Mononuclear cell (primary cell): ENCODE results near the gene FRG1. TPM values are rescaled to one million over a fixed set of nuclear protein-coding genes. Genes with fewer than 3 reads are reported as not detected.
"Not testable (repeated sequence)": the region's sequence is repeated elsewhere in the genome, so short reads cannot be mapped to it uniquely, and the experiment has no call there.

Experiments used
- H3K27me3 ChIP-seq: 2 replicates; pipeline ENCODE4 v1.6.0; 2011; ENCODE audit warnings: low read length, control low read depth; ENCODE audit not compliant: insufficient read depth
- H3K4me1 ChIP-seq: 2 replicates; pipeline ENCODE4 v1.5.1; 2011; ENCODE audit warnings: mild to moderate bottlenecking, low read length, control low read depth; ENCODE audit not compliant: insufficient read depth
- H3K4me3 ChIP-seq: 2 replicates; pipeline ENCODE4 v1.5.1; 2011; ENCODE audit warnings: mild to moderate bottlenecking, low read length, moderate library complexity
- H3K9me3 ChIP-seq: 2 replicates; pipeline ENCODE4 v1.5.1; 2011; ENCODE audit warnings: low read depth, mild to moderate bottlenecking, control low read depth, low read length
- total RNA-seq: library from RNA; depleted of rRNA; stranded (reverse); fragments of >200 nt; gene quantifications from one replicate; pipeline ENCODE4 v1.2.3, GENCODE V29; 2012

The FRG1 gene
- total RNA-seq, 1 donor, result 45.0 TPM

GRCh38 chr4:189974056-189974455 lies 33.4 kb downstream of the FRG1 start:
- no peak overlapping the region for H3K4me3 ChIP-seq
- H3K4me1 ChIP-seq, result no peaks in the 10 kb centered on the region
- H3K27me3 ChIP-seq, result no peaks in the 10 kb centered on the region
- no peaks in the 10 kb centered on the region for H3K9me3 ChIP-seq

- Histone ChIP-seq H3K4me3 (no peak overlapping the region), H3K4me1 (no peaks in the 10 kb centered on the region), H3K27me3 (no peaks in the 10 kb centered on the region), H3K9me3 (no peaks in the 10 kb centered on the region)
Measured at GRCh38 chr4:189979196-189980047, 38.8 kb downstream of the FRG1 start.

GRCh38 chr4:189980292-189980691 lies 39.6 kb downstream of the FRG1 start:
- H3K4me1 ChIP-seq, H3K27me3 ChIP-seq, H3K4me3 ChIP-seq, H3K9me3 ChIP-seq: not testable (repeated sequence)

GRCh38 chr4:189981970-189982369 lies 41.3 kb downstream of the FRG1 start:
- Histone ChIP-seq H3K9me3 (no peaks in the 10 kb centered on the region), H3K4me3 (no peak overlapping the region), H3K4me1 (no peaks in the 10 kb centered on the region), H3K27me3 (no peaks in the 10 kb centered on the region)

GRCh38 chr4:189983916-189984526 lies 43.3 kb downstream of the FRG1 start:
- H3K9me3 ChIP-seq, H3K27me3 ChIP-seq, H3K4me3 ChIP-seq, H3K4me1 ChIP-seq: not testable (repeated sequence)

- not testable (repeated sequence) for H3K27me3 ChIP-seq, H3K9me3 ChIP-seq, H3K4me3 ChIP-seq, H3K4me1 ChIP-seq
Measured at GRCh38 chr4:189984661-189985060, 44.0 kb downstream of the FRG1 start.

GRCh38 chr4:189985651-189986243 lies 45.1 kb downstream of the FRG1 start:
- H3K9me3 ChIP-seq, H3K27me3 ChIP-seq, H3K4me3 ChIP-seq, H3K4me1 ChIP-seq: not testable (repeated sequence)

GRCh38 chr4:189988877-189989431 lies 48.3 kb downstream of the FRG1 start:
- Histone ChIP-seq H3K4me1 (no peaks in the 10 kb centered on the region), H3K4me3 (no peak overlapping the region), H3K27me3 (no peaks in the 10 kb centered on the region), H3K9me3 (no peaks in the 10 kb centered on the region)

- not testable (repeated sequence) for H3K27me3 ChIP-seq, H3K9me3 ChIP-seq, H3K4me3 ChIP-seq, H3K4me1 ChIP-seq
Measured at GRCh38 chr4:189989941-189990340, 49.3 kb downstream of the FRG1 start.

Other genes starting within 250 kb of the FRG1 start
- not detected for gene FRG2, start 86.4 kb downstream of the FRG1 start, total RNA-seq
- gene DBET, start 123.6 kb downstream of the FRG1 start, total RNA-seq, result not detected
- gene DUX4, start 232.9 kb downstream of the FRG1 start, total RNA-seq, result not detected